ENCODE measurements around the gene DDX52. TPM values are rescaled to one million over a fixed set of nuclear protein-coding genes. Genes with fewer than 3 reads are reported as not detected.
A peak's percentile ranks its signal among the peaks of the same experiment; 100 is the strongest.

The DDX52 gene
- total RNA-seq, 1 experiment from 2014 or later, result 31.9 TPM

DNA sequence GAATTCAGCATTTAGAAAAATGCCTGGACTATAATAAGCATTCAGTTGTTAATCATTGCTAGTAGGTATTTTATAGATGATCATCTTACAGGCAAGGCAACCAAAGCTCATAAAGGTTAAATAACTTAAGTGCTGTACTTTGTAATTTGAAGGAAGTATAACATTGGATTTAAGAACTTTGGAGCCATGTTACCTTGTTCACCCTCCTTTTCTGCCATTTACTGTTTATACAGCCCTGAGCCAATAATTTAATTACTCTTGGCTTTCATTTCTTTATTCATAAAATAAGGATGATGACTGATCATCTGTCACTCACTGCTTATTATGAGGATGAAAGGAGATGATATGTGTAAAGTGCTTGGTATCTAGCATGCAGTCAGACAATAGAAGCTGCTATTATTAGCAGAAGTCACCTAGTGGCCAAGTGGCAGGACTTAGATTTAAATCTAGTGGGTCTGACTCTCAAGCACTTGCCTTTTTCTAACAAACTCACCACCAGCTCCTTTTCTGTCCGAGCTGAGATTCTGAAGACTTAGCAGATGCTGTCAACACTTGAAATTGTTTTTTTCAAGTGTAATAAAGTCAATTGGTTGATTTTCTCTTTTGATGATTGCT is 18.3 kb upstream of the DDX52 start:
- H3K27ac Mint-ChIP-seq, result no peak overlapping the region
- no peak for TF ChIP-seq SP1 (CRISPR knock-in tag; conservative IDR thresholded peaks at IDR 0.05)
- TF ChIP-seq NFYB (CRISPR knock-in tag; conservative IDR thresholded peaks at IDR 0.05; ENCODE audit: low read depth), result no peak
- TF ChIP-seq, protein P1, sequence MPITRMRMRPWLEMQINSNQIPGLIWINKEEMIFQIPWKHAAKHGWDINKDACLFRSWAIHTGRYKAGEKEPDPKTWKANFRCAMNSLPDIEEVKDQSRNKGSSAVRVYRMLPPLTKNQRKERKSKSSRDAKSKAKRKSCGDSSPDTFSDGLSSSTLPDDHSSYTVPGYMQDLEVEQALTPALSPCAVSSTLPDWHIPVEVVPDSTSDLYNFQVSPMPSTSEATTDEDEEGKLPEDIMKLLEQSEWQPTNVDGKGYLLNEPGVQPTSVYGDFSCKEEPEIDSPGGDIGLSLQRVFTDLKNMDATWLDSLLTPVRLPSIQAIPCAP (CRISPR knock-in tag; IDR thresholded peaks at IDR 0.05), result no peak
- POLR2A ChIA-PET, result no interaction called here
- CTCF ChIA-PET, result interaction anchor here (0.6 to 2.1 kb wide), 4 partner anchors 9 to 155 kb away, joined by 3 to 8 read pairs (median 4); no protein-coding TSS in a partner anchor
- H3K36me3 Mint-ChIP-seq, result no peaks in the 10 kb centered on the region
- DNase-seq (ENCODE audit: low spot score) (no peak), ATAC-seq (no peak)
- H3K4me1 Mint-ChIP-seq, result peaks cover 15% of the 10 kb centered on the region
- H3K27me3 Mint-ChIP-seq (ENCODE audit: low read depth), result peaks cover 16% of the 10 kb centered on the region; the same call in 1 of the 2 replicates
- H3K9me3 Mint-ChIP-seq, result no peaks in the 10 kb centered on the region
- H3K4me3 Mint-ChIP-seq, result no peak overlapping the region

DNA sequence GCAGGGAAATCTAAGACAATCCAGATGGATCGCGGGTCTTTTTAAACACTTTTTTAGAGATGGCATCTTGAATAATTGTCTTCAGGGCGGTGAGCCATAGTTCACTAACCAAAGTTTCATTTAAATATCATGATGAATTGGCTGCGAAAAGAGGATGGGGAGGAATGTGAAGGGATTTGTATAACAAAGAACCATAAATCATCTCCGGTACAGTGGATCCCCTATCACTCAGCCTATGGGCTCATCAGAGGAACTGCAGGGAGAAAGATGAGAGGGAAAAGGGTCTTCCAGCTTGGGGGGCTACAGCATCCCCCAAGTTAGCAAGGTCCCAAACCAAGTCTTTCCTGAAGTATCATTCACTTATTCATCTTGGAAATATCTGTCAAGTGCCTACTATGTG is 16.7 kb upstream of the DDX52 start:
- ATAC-seq (peak; percentile 26), DNase-seq (ENCODE audit: low spot score) (no peak)
- ChIA-PET POLR2A (no interaction called here), CTCF (interaction anchor here (0.8 to 2.4 kb wide), 2 partner anchors 111 to 222 kb away, joined by 3 to 8 read pairs; no protein-coding TSS in a partner anchor)
- no peak overlapping the region for H3K4me3 Mint-ChIP-seq
- peaks cover 16% of the 10 kb centered on the region; the same call in 1 of the 2 replicates for H3K27me3 Mint-ChIP-seq (ENCODE audit: low read depth)
- no peak overlapping the region for H3K27ac Mint-ChIP-seq
- H3K4me1 Mint-ChIP-seq, result peaks cover 15% of the 10 kb centered on the region
- no peak for TF ChIP-seq ZNF219 (CRISPR knock-in tag; IDR thresholded peaks at IDR 0.05; ENCODE audit: borderline replicate concordance)
- H3K36me3 Mint-ChIP-seq, result no peaks in the 10 kb centered on the region
- H3K9me3 Mint-ChIP-seq, result no peaks in the 10 kb centered on the region

DNA sequence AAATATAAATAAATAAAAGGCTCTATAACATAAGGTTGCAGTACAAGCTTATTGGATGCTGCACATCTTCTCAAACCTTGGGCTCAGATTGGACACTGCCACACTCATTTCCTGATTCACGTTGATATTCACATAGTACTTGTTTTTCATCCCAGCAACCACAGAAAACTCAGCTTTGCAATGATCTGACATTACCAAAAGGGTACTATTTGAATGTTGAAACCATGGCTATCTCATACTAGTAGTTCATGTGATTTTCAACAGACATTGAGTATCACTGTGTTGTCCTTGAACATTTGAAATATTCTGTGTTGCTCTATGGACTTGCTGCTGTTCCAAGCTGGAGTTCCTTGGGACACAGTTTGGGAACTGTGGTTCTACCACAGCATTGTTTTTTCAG is 14.0 kb upstream of the DDX52 start:
- H3K27ac Mint-ChIP-seq, result no peak overlapping the region
- TF ChIP-seq, protein P2, sequence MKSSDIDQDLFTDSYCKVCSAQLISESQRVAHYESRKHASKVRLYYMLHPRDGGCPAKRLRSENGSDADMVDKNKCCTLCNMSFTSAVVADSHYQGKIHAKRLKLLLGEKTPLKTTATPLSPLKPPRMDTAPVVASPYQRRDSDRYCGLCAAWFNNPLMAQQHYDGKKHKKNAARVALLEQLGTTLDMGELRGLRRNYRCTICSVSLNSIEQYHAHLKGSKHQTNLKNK (CRISPR knock-in tag; IDR thresholded peaks at IDR 0.05), result no peak
- TF ChIP-seq SMAD3 (CRISPR knock-in tag; IDR thresholded peaks at IDR 0.05; ENCODE audit: borderline replicate concordance) (no peak), ATF1 (CRISPR knock-in tag; IDR thresholded peaks at IDR 0.05) (no peak), TEAD4 (CRISPR knock-in tag; IDR thresholded peaks at IDR 0.05) (no peak), IRF2 (CRISPR knock-in tag; IDR thresholded peaks at IDR 0.05; ENCODE audit: borderline replicate concordance, low read depth) (no peak), ZNF671 (CRISPR knock-in tag; IDR thresholded peaks at IDR 0.05) (no peak), SP1 (CRISPR knock-in tag; conservative IDR thresholded peaks at IDR 0.05) (no peak)
- TF ChIP-seq, protein P3, sequence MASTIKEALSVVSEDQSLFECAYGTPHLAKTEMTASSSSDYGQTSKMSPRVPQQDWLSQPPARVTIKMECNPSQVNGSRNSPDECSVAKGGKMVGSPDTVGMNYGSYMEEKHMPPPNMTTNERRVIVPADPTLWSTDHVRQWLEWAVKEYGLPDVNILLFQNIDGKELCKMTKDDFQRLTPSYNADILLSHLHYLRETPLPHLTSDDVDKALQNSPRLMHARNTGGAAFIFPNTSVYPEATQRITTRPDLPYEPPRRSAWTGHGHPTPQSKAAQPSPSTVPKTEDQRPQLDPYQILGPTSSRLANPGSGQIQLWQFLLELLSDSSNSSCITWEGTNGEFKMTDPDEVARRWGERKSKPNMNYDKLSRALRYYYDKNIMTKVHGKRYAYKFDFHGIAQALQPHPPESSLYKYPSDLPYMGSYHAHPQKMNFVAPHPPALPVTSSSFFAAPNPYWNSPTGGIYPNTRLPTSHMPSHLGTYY (CRISPR knock-in tag; IDR thresholded peaks at IDR 0.05), result no peak
- TF ChIP-seq, protein P4, sequence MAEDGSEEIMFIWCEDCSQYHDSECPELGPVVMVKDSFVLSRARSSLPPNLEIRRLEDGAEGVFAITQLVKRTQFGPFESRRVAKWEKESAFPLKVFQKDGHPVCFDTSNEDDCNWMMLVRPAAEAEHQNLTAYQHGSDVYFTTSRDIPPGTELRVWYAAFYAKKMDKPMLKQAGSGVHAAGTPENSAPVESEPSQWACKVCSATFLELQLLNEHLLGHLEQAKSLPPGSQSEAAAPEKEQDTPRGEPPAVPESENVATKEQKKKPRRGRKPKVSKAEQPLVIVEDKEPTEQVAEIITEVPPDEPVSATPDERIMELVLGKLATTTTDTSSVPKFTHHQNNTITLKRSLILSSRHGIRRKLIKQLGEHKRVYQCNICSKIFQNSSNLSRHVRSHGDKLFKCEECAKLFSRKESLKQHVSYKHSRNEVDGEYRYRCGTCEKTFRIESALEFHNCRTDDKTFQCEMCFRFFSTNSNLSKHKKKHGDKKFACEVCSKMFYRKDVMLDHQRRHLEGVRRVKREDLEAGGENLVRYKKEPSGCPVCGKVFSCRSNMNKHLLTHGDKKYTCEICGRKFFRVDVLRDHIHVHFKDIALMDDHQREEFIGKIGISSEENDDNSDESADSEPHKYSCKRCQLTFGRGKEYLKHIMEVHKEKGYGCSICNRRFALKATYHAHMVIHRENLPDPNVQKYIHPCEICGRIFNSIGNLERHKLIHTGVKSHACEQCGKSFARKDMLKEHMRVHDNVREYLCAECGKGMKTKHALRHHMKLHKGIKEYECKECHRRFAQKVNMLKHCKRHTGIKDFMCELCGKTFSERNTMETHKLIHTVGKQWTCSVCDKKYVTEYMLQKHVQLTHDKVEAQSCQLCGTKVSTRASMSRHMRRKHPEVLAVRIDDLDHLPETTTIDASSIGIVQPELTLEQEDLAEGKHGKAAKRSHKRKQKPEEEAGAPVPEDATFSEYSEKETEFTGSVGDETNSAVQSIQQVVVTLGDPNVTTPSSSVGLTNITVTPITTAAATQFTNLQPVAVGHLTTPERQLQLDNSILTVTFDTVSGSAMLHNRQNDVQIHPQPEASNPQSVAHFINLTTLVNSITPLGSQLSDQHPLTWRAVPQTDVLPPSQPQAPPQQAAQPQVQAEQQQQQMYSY (CRISPR knock-in tag; IDR thresholded peaks at IDR 0.05), result no peak
- TF ChIP-seq, protein P5, sequence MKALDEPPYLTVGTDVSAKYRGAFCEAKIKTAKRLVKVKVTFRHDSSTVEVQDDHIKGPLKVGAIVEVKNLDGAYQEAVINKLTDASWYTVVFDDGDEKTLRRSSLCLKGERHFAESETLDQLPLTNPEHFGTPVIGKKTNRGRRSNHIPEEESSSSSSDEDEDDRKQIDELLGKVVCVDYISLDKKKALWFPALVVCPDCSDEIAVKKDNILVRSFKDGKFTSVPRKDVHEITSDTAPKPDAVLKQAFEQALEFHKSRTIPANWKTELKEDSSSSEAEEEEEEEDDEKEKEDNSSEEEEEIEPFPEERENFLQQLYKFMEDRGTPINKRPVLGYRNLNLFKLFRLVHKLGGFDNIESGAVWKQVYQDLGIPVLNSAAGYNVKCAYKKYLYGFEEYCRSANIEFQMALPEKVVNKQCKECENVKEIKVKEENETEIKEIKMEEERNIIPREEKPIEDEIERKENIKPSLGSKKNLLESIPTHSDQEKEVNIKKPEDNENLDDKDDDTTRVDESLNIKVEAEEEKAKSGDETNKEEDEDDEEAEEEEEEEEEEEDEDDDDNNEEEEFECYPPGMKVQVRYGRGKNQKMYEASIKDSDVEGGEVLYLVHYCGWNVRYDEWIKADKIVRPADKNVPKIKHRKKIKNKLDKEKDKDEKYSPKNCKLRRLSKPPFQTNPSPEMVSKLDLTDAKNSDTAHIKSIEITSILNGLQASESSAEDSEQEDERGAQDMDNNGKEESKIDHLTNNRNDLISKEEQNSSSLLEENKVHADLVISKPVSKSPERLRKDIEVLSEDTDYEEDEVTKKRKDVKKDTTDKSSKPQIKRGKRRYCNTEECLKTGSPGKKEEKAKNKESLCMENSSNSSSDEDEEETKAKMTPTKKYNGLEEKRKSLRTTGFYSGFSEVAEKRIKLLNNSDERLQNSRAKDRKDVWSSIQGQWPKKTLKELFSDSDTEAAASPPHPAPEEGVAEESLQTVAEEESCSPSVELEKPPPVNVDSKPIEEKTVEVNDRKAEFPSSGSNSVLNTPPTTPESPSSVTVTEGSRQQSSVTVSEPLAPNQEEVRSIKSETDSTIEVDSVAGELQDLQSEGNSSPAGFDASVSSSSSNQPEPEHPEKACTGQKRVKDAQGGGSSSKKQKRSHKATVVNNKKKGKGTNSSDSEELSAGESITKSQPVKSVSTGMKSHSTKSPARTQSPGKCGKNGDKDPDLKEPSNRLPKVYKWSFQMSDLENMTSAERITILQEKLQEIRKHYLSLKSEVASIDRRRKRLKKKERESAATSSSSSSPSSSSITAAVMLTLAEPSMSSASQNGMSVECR (CRISPR knock-in tag; IDR thresholded peaks at IDR 0.05; ENCODE audit: borderline replicate concordance), result no peak
- TF ChIP-seq, protein P6, sequence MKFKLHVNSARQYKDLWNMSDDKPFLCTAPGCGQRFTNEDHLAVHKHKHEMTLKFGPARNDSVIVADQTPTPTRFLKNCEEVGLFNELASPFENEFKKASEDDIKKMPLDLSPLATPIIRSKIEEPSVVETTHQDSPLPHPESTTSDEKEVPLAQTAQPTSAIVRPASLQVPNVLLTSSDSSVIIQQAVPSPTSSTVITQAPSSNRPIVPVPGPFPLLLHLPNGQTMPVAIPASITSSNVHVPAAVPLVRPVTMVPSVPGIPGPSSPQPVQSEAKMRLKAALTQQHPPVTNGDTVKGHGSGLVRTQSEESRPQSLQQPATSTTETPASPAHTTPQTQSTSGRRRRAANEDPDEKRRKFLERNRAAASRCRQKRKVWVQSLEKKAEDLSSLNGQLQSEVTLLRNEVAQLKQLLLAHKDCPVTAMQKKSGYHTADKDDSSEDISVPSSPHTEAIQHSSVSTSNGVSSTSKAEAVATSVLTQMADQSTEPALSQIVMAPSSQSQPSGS (CRISPR knock-in tag; IDR thresholded peaks at IDR 0.05; ENCODE audit: borderline replicate concordance, low read depth), result no peak
- TF ChIP-seq, protein P7, sequence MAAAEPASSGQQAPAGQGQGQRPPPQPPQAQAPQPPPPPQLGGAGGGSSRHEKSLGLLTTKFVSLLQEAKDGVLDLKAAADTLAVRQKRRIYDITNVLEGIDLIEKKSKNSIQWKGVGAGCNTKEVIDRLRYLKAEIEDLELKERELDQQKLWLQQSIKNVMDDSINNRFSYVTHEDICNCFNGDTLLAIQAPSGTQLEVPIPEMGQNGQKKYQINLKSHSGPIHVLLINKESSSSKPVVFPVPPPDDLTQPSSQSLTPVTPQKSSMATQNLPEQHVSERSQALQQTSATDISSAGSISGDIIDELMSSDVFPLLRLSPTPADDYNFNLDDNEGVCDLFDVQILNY (CRISPR knock-in tag; IDR thresholded peaks at IDR 0.05), result no peak
- TF ChIP-seq, protein P8, sequence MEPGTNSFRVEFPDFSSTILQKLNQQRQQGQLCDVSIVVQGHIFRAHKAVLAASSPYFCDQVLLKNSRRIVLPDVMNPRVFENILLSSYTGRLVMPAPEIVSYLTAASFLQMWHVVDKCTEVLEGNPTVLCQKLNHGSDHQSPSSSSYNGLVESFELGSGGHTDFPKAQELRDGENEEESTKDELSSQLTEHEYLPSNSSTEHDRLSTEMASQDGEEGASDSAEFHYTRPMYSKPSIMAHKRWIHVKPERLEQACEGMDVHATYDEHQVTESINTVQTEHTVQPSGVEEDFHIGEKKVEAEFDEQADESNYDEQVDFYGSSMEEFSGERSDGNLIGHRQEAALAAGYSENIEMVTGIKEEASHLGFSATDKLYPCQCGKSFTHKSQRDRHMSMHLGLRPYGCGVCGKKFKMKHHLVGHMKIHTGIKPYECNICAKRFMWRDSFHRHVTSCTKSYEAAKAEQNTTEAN (CRISPR knock-in tag; IDR thresholded peaks at IDR 0.05), result no peak
- H3K27me3 Mint-ChIP-seq (ENCODE audit: low read depth), result peaks cover 11% of the 10 kb centered on the region; the same call in 1 of the 2 replicates

More for the DNA sequence above, 14.0 kb upstream of the DDX52 start:
- H3K4me3 Mint-ChIP-seq, result no peak overlapping the region
- peaks cover 8% of the 10 kb centered on the region for H3K4me1 Mint-ChIP-seq
- ATAC-seq (no peak), DNase-seq (ENCODE audit: low spot score) (no peak)
- H3K36me3 Mint-ChIP-seq, result no peaks in the 10 kb centered on the region
- ChIA-PET CTCF (interaction anchor here (1.3 kb wide), 1 partner anchor 135 kb away, joined by 3 read pairs; no protein-coding TSS in a partner anchor), POLR2A (no interaction called here)
- H3K9me3 Mint-ChIP-seq, result no peaks in the 10 kb centered on the region

Data from WTC11 (cell line).